SH-SY5Y (cell line): Measurements from ENCODE around the gene TGM3.

ENCODE experiments used
- GATA2 ChIP-seq: IDR thresholded peaks from 2 replicates; pipeline ENCODE4 v1.6.1; 2011; ENCODE audit warnings: mild to moderate bottlenecking, low read depth, low read length
- GATA3 ChIP-seq: IDR thresholded peaks from 2 replicates; pipeline ENCODE4 v1.6.1; 2011; ENCODE audit warnings: low read depth, mild to moderate bottlenecking, low read length, moderate library complexity

DNA sequence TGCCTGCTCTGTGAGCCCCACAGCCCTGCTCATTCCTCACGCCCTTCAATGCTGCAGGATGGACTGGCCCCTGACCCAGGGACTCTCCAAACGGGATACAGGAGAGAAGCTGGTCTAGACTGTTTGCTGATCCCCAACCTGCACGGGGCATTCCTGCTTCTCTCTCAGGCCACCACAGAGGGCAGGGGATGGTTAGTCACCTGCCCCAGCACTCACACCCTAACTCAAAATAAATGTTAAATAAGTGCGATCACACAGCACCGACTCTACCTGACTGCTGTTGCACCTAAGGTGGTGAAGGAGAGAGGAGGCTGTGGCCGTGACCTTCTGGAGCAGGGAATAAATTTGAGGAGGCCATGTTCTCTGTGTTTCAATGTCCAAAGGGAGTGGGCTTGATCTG lies 45.0 kb downstream of the TGM3 start:
- TF ChIP-seq GATA2 (no peak), GATA3 (no peak)
